GM18519 (cell line): ENCODE measurements around the gene GNG4.
"Not testable (repeated sequence)": the region's sequence is repeated elsewhere in the genome, so short reads cannot be mapped to it uniquely, and the experiment has no call there.

Source experiments
- ATAC-seq: cut with Tn5 transposase; IDR thresholded peaks from one replicate; pipeline ENCODE4 v1.9.1; 2021; ENCODE audit warnings: mild to moderate bottlenecking, moderate library complexity; ENCODE audit not compliant: unreplicated experiment, low FRiP score

Gene GNG4

DNA sequence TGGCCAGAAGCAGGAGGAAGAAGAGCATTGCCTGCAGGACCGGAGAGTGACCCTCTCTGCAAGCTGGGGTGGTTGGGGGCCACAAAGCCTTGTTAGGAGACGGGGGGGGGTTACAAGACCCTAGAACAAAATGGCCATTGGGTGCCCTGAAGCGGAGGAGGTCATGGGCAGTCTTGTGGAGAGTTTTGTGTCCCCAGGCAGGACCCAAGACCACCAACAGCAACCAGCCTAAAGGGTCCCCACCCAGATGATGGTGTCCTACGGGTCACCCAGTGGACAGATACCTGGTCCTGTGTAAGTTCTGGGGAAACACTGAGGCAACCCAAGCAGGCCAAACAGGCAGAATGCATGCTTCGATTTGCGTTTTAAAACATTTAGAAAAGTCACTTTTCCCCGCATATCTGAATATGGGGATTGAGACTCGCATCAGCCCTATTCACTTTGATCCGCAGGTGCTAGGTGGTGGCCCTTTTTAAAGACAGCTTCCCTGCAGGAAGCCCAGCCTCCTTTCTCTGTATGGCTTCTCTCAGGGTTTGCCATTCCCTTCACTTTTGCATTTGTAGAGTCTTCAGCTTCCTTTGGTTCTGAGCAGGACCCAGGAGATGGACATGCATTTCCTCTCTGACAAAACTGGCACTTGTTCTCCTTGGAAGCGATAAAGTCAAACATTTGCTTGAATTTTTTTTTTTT, 21.1 kb downstream of the GNG4 start:
- ATAC-seq, result no peak

DNA sequence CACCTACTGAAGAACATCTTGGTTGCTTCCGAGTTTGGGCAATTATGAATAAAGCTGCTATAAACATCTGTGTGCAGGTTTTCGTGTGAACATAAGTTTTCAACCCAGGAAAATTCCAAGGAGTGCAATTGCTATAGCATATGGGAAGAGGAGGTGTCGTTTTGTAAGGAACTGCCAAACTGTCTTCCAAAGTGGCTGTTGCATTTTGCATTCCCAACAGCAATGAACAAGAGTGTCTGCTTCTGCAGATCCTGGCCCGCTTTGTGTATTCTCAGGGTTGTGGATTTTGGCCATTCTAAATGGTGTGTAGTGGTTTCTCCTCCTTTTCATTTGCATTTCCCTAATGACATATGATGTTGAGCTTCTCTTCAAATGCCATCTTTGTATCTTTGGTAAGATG, 23.8 kb downstream of the GNG4 start:
- ATAC-seq, result no peak

DNA sequence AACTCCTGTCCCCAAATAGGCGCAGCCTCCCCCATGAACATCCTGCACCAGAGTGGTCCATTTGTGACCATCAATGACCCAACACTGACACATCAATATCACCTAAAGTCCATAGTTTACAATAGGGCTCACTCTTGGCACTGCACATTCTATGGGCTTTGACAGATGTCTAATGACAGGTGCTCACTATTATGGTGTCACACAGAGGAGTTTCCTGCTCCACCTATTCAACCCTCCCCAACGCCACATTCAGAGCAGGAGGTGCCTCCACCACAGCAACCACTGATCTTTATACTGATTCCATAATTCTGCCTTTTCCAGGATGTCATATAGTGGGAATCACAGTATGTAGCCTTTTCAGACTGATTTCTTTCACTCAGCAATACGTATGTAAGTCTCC, 24.2 kb downstream of the GNG4 start:
- no peak for ATAC-seq

DNA sequence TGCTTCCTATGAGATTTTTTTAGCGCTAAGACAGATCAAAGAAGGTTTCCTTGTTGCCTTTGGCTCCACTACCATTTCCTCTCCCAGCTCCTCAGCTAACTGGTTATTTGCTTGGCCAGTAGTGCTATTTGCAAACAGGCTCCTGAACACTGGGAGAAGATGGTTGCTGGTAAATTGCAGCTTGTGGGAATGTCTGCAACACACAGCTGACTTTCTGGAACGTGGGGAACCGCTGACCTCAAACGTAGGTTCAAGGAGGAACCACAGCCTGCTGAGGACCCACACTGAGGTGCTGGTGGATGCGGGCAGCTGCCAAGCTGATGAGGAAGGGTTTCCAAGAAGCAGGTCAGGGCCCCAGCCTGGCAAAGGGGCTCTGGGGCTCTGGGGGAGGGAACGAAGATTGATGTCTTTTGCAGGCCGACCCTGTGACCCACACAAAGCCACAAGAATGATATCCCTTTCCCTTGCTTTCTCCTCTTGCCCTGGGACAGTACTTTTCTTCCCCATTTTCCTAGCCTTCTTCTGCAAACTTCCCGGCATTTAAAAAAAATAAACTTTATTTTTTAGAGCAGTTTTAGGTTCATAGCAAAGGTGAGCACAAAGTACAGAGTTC, 24.8 kb downstream of the GNG4 start:
- ATAC-seq, result no peak

DNA sequence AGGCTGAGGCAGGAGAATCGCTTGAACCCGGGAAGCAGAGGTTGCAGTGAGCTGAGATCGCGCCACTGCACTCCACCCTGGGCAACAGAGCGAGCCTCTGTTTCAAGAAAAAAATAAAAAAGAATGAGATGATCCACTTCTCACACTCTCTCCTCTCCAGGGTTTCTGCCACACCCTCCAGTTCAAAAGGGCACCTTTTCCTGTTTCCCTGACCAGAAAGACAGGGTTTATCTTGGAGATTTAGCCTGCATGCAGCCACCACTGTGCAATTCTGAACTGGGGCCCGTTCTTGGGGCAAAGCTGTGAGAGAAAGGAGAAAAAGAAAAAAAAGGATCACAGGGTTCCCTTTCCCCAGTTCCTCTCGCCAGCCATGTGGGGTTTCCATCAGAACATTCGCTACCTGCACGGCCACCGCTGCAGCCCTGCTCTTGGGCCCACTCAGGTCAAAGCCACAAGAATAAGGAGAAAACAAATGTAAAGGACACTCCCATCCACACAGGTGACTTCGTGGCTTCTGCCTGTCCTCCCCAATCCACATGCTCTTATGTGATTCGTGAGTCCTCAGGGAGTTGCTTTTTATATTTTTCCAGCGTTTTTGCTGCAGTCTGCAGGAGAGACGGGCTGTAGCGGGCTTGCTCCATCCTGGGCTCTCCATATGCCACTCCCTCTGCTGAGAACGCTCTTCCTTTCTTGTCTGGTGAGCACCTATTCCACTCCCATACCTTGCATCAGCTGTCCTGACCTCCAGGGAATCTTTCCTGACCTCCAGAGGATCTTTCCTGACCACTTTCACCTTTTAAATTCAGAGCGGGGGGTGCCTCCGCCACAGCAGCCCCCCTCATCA, 26.4 kb downstream of the GNG4 start:
- no peak for ATAC-seq

DNA sequence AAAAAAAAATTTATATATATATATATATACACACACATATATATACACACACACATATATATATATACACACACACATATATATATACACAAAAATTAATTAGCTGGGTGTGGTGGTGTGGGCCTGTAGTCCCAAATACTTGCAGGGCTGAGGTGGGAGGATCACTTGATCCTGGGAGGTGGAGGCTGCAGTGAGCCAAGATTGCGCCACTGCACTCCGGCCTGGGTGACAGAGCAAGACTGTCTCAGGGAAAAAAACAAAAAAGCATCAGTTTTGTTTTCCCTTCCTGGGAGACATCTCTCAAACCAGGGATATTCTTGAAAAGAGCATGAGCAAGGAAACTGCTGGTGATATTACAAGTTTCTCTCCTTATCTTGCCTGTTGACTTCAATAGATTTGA, 30.4 kb downstream of the GNG4 start:
- ATAC-seq, result not testable (repeated sequence)

DNA sequence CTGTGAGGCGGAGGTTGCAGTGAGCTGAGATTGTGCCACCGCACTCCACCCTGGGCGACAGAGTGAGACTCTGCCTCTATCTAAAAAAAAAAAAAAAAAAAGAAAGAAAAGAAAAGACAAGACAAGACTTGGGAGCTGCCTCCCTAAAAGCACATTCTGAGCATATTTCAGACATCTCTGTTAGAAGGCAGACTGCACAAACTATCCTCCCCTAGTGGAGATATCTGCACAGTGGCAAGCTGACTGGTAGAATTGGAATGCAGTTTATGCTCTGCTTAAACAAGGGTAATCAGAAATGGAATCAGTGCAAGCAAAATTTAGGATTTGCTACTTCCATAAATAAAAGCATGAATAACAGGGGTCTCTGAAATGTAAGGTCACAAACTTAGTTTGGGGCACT, 31.8 kb downstream of the GNG4 start:
- no peak for ATAC-seq

DNA sequence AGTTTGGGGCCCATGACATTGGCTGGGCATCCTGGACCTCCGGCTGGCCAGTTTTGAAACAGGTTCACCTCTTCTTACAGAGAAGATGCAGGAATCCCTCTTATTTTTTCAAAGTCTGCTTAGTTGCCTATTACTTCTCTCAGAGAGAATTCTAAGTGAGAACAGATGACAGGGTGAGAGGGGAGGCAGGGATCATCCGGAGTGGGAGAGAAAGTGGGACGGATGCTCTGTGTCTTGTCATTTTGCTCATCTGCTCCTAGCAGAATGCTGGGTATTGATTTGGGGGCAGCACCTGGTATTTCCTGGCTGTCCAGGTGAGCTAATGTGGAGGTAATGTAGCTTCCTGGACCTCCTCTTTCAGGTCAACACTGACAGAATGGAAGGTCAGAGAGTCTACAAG, 32.4 kb downstream of the GNG4 start:
- ATAC-seq, result no peak

DNA sequence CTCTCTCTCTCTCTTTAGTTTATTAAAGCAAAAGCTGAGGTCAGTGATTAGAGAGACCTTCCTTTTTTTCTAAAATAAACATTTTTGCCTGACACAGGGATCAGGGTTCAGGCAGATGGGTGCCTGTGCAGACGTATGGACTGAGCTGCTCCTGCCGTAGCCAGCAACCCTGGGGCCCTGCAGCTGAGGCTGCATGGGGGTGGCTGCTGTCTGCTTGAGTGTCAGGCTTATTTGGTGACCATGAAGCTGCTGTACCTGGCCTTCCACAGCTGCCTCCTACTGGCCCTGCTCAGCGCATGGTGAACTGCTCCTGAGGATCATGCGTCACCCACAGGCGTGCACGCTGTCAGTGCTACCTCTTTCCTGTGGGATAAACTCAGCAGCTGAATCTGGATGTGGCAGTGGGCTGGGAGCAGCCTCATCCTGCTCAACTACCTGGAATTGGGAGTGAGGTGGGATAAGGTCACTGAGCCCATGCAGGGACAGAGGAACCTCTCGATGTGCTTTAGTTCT, 35.1 kb downstream of the GNG4 start:
- ATAC-seq, result no peak

DNA sequence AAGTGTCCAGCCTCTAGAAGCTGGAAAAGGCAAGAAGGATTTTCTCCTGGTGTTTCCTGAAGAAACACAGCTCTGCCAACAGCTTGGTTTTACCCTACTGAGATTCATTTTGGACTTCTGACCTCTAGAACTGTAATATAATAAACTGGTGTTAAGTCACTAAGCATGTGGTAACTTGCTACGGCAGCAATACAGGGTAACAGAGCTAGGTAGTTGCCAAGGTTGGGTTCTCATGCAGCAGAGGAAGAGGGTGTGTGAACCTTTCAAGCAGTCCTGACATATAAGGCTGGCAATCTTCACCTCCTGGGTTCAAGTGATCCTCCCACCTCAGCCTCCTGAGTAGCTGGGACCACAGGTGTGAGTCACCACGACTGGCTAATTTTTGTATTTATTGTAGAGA, 36.0 kb downstream of the GNG4 start:
- ATAC-seq, result no peak

DNA sequence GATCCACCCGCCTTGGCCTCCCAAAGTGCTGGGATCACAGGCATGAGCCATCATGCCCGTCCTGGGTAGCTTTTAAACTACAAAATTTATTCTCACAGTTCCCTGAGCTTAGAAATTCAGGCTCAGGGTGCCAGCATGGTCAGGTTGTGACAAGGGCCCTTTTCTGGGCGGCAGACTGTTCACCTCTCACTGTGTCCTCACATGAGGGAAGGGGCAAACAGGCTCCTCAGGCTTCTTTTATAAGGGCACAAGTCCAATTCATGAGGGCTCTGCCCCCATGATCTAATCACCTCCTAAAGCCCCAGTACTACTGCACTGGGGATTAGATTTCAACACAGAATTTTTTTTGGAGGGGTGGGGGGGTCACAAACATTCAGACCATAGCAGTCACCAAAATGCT, 36.8 kb downstream of the GNG4 start:
- ATAC-seq, result no peak

DNA sequence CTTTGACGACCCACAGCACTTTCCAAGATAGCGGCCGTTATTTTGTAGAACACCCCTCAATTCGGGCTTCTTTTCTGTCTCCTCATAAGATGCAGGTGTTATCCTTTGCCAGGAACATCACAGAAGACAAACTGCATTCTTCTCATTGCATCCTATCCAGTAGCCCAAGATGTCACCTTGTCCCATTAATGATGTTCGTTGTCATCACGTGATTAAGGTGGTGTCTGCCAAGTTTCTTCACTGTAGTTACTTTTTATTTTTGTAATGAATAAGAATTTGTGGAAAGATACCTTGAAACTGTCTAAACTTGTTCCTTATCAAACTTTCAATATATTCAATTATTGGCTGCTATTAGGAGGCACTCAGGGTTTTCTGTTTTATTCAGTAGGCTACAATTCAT, 39.4 kb downstream of the GNG4 start:
- ATAC-seq, result no peak

DNA sequence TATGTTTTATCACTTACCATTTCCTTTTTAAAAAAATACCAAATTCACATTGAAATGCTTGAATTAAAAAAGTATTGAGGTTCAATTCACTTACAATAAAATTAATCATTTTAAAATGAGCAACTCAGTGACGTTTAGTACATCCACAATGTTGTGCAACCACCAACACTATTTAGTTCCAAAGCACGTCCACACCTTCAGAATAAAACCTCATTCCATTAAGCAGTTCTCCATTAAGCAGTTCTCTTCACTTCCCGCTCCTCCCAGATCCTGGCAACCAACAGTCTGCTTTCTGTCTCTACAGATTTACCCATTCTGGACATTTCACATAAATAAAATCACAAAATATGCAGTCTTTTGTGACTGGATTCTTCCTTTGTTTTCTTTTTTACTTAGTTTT, 41.3 kb downstream of the GNG4 start:
- no peak for ATAC-seq

DNA sequence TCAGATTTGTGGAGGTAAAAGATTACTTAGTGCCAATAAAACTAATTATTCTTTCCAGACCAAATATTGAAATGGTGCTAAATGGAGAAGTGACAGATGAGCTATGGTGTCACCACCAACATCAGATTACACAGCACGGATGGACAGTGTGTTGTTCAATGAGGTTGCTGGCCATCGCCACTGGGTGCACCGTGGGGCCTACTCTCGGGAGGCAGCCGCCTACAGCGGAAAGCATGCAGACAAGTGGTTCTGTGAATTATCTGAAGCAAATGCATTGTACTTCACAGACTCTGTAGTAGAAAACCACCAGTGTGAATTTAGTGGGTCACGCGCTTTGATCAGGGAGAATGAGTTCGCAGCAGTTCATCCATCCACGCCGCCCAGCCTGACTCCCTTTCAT, 42.3 kb downstream of the GNG4 start:
- ATAC-seq, result no peak

DNA sequence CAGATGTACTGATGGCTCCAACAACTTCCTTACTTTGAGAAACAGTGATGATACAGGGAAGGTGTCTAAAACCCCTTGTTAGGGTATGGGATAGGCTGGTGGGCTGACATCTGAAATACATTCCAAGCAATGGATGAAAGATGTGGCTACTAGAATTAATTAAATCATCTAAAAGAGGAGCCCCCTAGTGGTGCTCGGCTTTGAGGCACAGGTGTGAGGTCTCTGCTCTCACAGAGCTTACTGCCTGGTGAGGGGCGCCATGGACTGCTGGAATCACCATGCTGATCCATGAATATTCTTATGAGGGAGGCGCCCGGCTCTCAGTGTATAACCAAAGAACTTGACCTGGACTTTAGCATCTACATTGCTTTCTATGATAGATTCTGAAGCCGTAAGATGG, 48.5 kb downstream of the GNG4 start:
- no peak for ATAC-seq

DNA sequence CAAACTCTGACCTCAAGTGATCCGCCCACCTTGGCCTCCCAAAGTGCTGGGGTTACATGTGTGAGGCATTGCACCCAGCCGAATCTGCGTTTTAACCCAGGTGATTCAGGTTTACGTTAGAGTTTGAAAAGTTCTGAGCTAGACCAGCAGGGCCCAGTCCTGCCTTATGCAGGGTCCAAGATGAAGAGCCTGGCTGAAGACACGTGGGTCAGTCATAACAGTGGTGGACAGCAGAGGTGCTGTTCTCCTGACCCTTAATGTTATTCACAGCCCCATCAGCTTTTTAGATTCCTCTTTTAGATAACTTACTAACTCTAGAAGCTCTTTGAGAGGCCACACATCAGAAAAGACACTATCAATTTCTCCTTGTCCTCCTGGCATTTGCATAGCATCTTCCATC, 50.0 kb downstream of the GNG4 start:
- no peak for ATAC-seq

DNA sequence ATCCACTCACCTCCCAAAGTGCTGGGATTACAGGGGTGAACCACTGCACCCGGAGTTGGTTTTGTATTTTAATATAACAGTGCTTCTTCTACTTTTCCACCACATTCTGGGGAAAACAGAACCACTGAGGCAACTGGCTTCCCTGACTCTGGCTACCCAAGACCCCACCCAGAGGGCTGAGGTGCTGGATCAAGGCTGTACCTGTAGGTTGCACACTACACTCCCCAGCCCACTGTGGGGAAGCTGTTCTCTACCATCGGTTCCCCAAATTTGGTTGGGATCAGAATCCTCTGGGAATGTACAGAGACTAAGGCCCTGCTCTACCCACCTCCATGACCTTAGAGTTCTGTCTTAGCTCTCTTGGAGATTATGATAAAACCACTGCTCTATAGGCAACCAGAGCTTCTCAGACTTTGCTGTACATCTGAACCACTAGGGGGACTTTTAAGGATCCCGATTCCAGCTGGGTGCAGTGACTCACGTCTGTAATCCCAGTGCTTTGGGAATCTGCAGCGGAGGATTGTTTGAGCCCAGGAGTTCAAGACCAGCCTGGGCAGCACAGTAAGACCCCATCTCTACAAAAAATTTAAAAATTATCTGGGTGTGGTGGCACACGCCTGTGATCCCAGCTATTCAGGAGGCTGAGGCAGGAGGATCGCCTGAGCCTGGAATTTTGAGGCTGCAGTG, 51.6 kb downstream of the GNG4 start:
- ATAC-seq, result no peak

DNA sequence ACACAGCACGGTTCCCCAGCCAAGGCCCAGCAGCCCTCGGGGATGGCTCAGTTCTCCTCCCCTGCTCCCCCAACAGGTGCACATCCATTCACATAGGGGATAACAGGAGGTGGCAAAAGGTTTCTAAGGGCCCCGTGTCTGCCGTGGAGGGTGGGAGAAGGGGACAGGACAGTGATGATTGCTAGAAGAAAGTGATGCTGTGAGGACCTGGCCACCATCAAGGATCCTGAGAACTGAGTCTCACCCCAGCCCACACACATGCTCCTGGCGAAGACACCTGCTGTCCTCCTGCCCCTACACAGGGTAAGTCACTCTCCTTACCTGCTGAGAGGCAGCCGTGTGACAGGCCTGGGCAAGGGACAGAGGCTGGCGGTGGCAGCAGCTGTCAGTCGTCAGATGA, 54.5 kb downstream of the GNG4 start:
- no peak for ATAC-seq

DNA sequence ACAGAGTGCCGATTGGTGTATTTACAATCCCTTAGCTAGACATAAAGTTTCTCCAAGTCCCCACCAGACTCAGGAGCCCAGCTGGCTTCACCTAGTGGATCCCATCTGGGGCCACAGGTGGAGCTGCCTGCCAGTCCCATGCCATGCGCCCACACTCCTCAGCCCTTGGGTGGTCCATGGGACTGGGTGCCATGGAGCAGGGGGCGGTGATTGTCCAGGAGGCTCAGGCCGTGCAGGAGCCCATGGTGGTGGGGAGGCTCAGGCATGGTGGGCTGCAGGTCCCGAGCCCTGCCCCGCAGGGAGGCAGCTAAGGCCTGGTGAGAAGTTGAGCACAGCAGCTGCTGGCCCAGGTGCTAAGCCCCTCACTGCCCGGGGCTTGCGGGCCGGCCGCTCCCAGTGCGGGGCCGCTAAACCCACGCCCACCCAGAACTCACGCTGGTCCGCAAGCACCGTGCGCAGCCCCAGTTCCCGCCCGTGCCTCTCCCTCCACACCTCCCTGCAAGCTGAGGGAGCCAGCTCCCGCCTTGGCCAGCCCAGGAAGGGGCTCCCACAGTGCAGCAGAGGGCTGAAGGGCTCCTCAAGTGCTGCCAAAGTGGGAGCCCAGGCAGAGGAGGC, 55.2 kb downstream of the GNG4 start:
- not testable (repeated sequence) for ATAC-seq

DNA sequence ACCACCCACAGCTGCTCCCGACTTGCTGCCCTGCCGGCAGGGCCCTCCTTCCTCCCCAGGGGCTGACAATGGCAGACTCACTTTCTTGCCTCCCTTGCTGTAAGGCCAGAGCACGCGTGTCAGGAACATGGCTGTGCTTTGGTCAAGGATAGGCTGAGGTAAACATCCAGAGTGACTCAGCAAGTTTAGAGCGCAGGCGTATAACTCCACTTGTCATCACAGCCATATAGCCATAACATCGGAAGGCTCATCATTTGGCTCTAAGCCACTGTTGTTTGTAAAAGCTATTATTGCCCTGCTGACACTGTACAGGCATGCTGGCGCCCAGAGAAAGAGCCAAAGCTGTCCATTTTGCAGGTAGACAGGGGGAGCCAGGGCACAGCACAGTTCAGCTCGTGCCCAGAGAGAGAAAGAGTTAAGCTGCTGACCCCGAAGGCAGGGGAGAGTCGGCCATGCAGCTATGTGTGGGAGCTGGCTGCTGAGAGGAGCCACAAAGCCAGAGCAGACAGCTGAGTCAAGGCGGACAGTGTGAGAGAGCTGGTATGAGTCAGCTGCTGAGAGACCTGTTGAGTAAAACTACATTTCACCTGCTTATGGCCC, 60.6 kb downstream of the GNG4 start:
- ATAC-seq, result no peak
